ENCODE data around the gene OGFOD3. TPM values are rescaled to one million over a fixed set of nuclear protein-coding genes. Genes with fewer than 3 reads are reported as not detected.

OGFOD3 gene
- total RNA-seq, 1 experiment from 2014 or later = 25.0 TPM

DNA sequence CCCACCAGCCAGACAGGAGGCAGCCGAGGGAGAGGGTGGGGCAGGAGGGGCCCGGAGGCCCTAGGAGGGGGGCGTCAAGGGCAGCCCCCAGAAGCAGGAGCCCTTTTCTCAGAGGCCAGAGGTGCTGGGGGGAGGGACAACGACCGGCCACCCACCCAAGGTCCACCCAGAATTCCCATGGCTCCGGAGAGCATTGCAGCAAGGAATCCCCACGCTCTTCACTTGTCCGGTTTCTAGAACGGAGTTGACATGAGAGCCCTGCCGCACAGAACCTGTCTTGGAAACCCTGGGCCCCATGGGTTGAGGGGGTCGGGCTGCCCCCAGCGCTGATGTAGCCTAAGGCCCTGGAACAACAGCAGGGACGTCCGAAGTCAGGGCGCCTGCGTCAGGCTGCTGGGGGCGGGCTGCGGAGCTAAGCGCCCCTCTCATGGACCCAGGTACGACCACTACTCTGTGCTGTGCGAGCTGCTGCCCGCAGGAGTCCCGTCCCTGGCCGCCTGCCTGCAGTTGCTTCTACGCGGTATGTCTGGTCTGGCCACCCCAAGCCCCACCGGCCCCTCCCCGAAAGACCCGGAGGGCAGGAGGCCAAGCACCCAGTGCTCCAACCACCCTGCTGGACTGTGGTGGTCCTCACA, 20.9 kb upstream of the OGFOD3 start:
- H3K9me3 ChIP-seq (ENCODE audit: low read depth, low read length, poor library complexity, severe bottlenecking) = no peaks in the 10 kb centered on the region
- TF ChIP-seq, protein P1, sequence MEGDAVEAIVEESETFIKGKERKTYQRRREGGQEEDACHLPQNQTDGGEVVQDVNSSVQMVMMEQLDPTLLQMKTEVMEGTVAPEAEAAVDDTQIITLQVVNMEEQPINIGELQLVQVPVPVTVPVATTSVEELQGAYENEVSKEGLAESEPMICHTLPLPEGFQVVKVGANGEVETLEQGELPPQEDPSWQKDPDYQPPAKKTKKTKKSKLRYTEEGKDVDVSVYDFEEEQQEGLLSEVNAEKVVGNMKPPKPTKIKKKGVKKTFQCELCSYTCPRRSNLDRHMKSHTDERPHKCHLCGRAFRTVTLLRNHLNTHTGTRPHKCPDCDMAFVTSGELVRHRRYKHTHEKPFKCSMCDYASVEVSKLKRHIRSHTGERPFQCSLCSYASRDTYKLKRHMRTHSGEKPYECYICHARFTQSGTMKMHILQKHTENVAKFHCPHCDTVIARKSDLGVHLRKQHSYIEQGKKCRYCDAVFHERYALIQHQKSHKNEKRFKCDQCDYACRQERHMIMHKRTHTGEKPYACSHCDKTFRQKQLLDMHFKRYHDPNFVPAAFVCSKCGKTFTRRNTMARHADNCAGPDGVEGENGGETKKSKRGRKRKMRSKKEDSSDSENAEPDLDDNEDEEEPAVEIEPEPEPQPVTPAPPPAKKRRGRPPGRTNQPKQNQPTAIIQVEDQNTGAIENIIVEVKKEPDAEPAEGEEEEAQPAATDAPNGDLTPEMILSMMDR (conservative IDR thresholded peaks at IDR 0.05; ENCODE audit: low read depth, low read length) = no peak
- no peak for TF ChIP-seq EZH2 (IDR thresholded peaks at IDR 0.05; ENCODE audit: borderline replicate concordance, low read depth, low read length, poor library complexity, severe bottlenecking)
- peaks cover 10% of the 10 kb centered on the region for H3K4me1 ChIP-seq (ENCODE audit: insufficient read depth, low read length, poor library complexity, severe bottlenecking)
- H3K27me3 ChIP-seq (replicated peaks; ENCODE audit: insufficient read depth, low read depth, low read length, poor library complexity) = no peaks in the 10 kb centered on the region
- intact Hi-C loops (cut with micrococcal nuclease; ENCODE audit: unreplicated experiment) = no loop called here
- ChIA-PET POLR2A (ENCODE audit: low non-redundant PET) (no interaction called here), CTCF (no interaction called here)
- no peak for DNase-seq (ENCODE audit: low spot score)
- H3K36me3 ChIP-seq (ENCODE audit: insufficient read depth, low read length, poor library complexity, severe bottlenecking) = peaks cover 4% of the 10 kb centered on the region
- BruUV-seq (replicated peaks) = no TSS peak
- H3K4me3 ChIP-seq (ENCODE audit: low read depth, low read length, poor library complexity, severe bottlenecking) = no peak overlapping the region
- no peak overlapping the region for H3K27ac ChIP-seq (ENCODE audit: low read depth, low read length, poor library complexity, severe bottlenecking)

DNA sequence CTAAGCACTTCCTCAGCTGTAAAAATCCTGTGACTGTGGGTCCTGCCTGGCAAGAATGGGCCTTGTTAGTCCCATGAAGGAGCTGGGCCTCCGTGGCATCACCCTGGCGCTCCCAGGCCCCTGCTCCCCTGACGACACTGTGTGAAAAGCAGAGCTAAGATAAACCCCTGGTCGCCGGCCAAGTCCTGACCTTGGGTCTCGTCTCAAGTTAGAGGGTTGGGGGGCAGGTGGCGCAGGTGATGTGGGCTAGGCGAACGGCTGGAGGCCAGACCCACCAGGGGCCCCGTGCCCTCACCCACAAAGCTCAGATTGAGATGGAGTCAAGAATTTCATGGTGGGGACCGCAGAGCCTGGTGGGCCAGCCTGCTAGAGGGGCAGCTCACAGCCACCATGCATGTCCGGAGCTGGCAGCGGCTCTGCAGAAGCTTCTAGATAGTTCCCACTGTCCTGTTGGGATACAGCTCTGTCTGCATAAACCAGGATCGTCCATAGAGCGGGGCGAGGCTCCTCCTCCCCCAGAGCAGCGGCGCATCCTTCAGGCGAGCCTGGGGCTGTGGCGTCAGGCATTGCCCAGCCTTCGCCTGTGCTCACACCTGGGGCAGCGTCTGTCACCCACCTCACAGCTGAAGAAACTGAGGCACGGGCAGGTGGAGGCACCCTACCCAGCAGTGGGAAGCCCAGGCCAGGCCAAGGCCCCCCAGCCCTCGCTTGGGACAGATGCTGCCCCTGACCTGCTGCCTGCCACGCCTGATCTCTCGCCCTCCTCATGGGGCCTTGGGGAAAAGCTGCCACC, 20.2 kb upstream of the OGFOD3 start:
- H3K9me3 ChIP-seq (ENCODE audit: low read depth, low read length, poor library complexity, severe bottlenecking) = no peaks in the 10 kb centered on the region
- peaks cover 3% of the 10 kb centered on the region for H3K36me3 ChIP-seq (ENCODE audit: insufficient read depth, low read length, poor library complexity, severe bottlenecking)
- DNase-seq (ENCODE audit: low spot score) = no peak
- TF ChIP-seq EZH2 (IDR thresholded peaks at IDR 0.05; ENCODE audit: borderline replicate concordance, low read depth, low read length, poor library complexity, severe bottlenecking) = no peak
- TF ChIP-seq, protein P1 (conservative IDR thresholded peaks at IDR 0.05; ENCODE audit: low read depth, low read length) = no peak
- peaks cover 10% of the 10 kb centered on the region for H3K4me1 ChIP-seq (ENCODE audit: insufficient read depth, low read length, poor library complexity, severe bottlenecking)
- ChIA-PET CTCF (no interaction called here), POLR2A (ENCODE audit: low non-redundant PET) (no interaction called here)
- intact Hi-C loops (cut with micrococcal nuclease; ENCODE audit: unreplicated experiment) = no loop called here
- H3K4me3 ChIP-seq (ENCODE audit: low read depth, low read length, poor library complexity, severe bottlenecking) = no peak overlapping the region
- H3K27me3 ChIP-seq (replicated peaks; ENCODE audit: insufficient read depth, low read depth, low read length, poor library complexity) = no peaks in the 10 kb centered on the region
- no peak overlapping the region for H3K27ac ChIP-seq (ENCODE audit: low read depth, low read length, poor library complexity, severe bottlenecking)
- BruUV-seq (replicated peaks) = no TSS peak

DNA sequence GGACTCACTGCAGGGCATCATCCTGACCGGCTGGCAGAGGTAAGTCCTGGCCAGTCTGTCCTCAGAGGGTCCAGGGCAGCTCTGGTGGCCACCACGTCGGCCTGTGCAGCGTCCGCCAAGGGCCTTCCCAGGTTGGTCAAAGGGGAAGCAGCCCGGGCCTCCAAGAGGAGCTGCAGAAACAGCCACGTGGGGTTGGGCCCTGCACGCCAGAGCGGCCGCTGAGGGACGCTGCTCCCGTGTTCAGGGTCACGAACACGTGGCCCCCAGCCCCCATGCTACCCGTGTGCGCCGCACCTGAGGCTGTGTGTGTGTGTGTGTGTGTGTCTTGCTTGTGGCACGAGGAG, 18.9 kb upstream of the OGFOD3 start:
- peaks cover 10% of the 10 kb centered on the region for H3K4me1 ChIP-seq (ENCODE audit: insufficient read depth, low read length, poor library complexity, severe bottlenecking)
- DNase-seq (ENCODE audit: low spot score) = no peak
- intact Hi-C loops (cut with micrococcal nuclease; ENCODE audit: unreplicated experiment) = no loop called here
- H3K36me3 ChIP-seq (ENCODE audit: insufficient read depth, low read length, poor library complexity, severe bottlenecking) = no peaks in the 10 kb centered on the region
- no TSS peak for BruUV-seq (replicated peaks)
- H3K27ac ChIP-seq (ENCODE audit: low read depth, low read length, poor library complexity, severe bottlenecking) = no peak overlapping the region
- no peaks in the 10 kb centered on the region for H3K9me3 ChIP-seq (ENCODE audit: low read depth, low read length, poor library complexity, severe bottlenecking)
- CTCF ChIA-PET = interaction anchor here (0.6 kb wide), 1 partner anchor 20 kb away, joined by 3 read pairs; no protein-coding TSS in a partner anchor
- POLR2A ChIA-PET (ENCODE audit: low non-redundant PET) = no interaction called here
- TF ChIP-seq EZH2 (IDR thresholded peaks at IDR 0.05; ENCODE audit: borderline replicate concordance, low read depth, low read length, poor library complexity, severe bottlenecking) = no peak
- TF ChIP-seq, protein P1 (conservative IDR thresholded peaks at IDR 0.05; ENCODE audit: low read depth, low read length) = no peak
- no peak overlapping the region for H3K4me3 ChIP-seq (ENCODE audit: low read depth, low read length, poor library complexity, severe bottlenecking)
- no peaks in the 10 kb centered on the region for H3K27me3 ChIP-seq (replicated peaks; ENCODE audit: insufficient read depth, low read depth, low read length, poor library complexity)

Data from A673 (cell line).